K562 (cell line): Measurements from ENCODE around the gene MEF2B. TPM values are rescaled to one million over a fixed set of nuclear protein-coding genes. Genes with fewer than 3 reads are reported as not detected.

Experiments
- ATAC-seq: fragments of 200-7000 bp; cut with Tn5 transposase; 3 replicates; pipeline ENCODE4 v1.9.1; 2020; ENCODE audit warnings: moderate library complexity
- BruUV-seq: library from RNA; stranded (reverse); fragments of 400-500 nt; replicated peaks from 2 replicates; lab custom pipeline; 2021; lab: Mats Ljungman, UMichigan
- CTCF ChIA-PET: fragments of 300-600 bp; formaldehyde crosslinking; extraction: SDS; loops from one replicate; lab custom pipeline; 2021; ENCODE audit warnings: low intra/inter-chr PET ratio; lab: Yijun Ruan, JAX
- POLR2A ChIA-PET: fragments of 300-600, 350-650 bp; sonication (Branson Sonifier 250); formaldehyde crosslinking; extraction: SDS; loops from one replicate; lab custom pipeline; 2021; ENCODE audit warnings: antibody characterized with exemption, inconsistent platforms; lab: Yijun Ruan, JAX
- DNase-seq, 4 experiments: peaks; one replicate each; pipeline versions ENCODE4 v3.0.0 to v3.0.0-alpha.2; 2011 to 2018; ENCODE audit warnings: low spot score in 3 of 4, mixed read lengths in 3 of 4; ENCODE audit errors: extremely low read depth in 1 of 4
- FAIRE-seq: peaks from 2 replicates; lab custom pipeline; 2011; peaks lifted over from hg19 to GRCh38; lab: Jason Lieb, UNC
- H2AFZ ChIP-seq: 2 replicates; pipeline ENCODE4 v1.6.0; 2011; ENCODE audit warnings: low read depth, low read length, control low read depth, inconsistent platforms
- H3K27ac ChIP-seq: fragments of 200-600 bp; 3 replicates; pipeline ENCODE4 v1.8.0; 2011; ENCODE audit warnings: low read depth, mild to moderate bottlenecking, control low read depth, inconsistent platforms, low read length, moderate library complexity, mixed read lengths; ENCODE audit errors: extremely low read depth
- H3K27me3 ChIP-seq, 2 experiments: fragments of 300-600 bp in 1 of 2; 2 replicates in 1 of 2; 3 replicates in 1 of 2; pipeline versions ENCODE4 v1.6.0 to v1.8.0; 2011; ENCODE audit warnings: inconsistent platforms in 2 of 2, low read length in 2 of 2, mild to moderate bottlenecking in 1 of 2, mixed read lengths in 1 of 2, moderate library complexity in 1 of 2; ENCODE audit not compliant: control insufficient read depth in 2 of 2, insufficient read depth in 2 of 2
- H3K36me3 ChIP-seq: fragments of 300-600 bp; 3 replicates; pipeline ENCODE4 v1.8.0; 2011; ENCODE audit warnings: mild to moderate bottlenecking, low read length, inconsistent platforms; ENCODE audit not compliant: control insufficient read depth, insufficient read depth
- H3K4me1 ChIP-seq, 2 experiments: fragments of 200-600 bp in 1 of 2; replicated peaks in 1 of 2; 2 replicates in 1 of 2; 3 replicates in 1 of 2; pipeline versions ENCODE4 v1.5.1 to v1.8.0; 2011; ENCODE audit warnings: inconsistent platforms in 2 of 2, low read length in 2 of 2, mild to moderate bottlenecking in 1 of 2, mixed read lengths in 1 of 2, moderate library complexity in 1 of 2; ENCODE audit not compliant: control insufficient read depth in 2 of 2, insufficient read depth in 2 of 2
- H3K4me2 ChIP-seq: 2 replicates; pipeline ENCODE4 v1.6.1; 2011; ENCODE audit warnings: low read length, control low read depth, inconsistent platforms, mixed read lengths; ENCODE audit not compliant: insufficient read depth
- H3K4me3 ChIP-seq: fragments of 200-600 bp; sonication (generic), shearing (Covaris generic); 2 replicates; pipeline ENCODE4 v1.5.1; 2016; ENCODE audit warnings: control low read depth, inconsistent platforms
- H3K79me2 ChIP-seq: fragments of 200-600 bp; 3 replicates; pipeline ENCODE4 v1.8.0; 2011; ENCODE audit warnings: low read length, inconsistent platforms; ENCODE audit not compliant: control insufficient read depth, insufficient read depth
- H3K9ac ChIP-seq, 2 experiments: 2 replicates each; pipeline versions ENCODE4 v1.6.0 to v1.6.1; 2011; ENCODE audit warnings: low read depth in 2 of 2, low read length in 2 of 2, control low read depth in 1 of 2, inconsistent platforms in 1 of 2, mild to moderate bottlenecking in 1 of 2, mixed read lengths in 1 of 2; ENCODE audit not compliant: insufficient read depth in 1 of 2
- H3K9me1 ChIP-seq: one replicate; pipeline ENCODE4 v1.6.0; 2011; ENCODE audit warnings: inconsistent platforms, mild to moderate bottlenecking, low read length, moderate library complexity; ENCODE audit not compliant: control insufficient read depth, insufficient read depth
- H3K9me3 ChIP-seq: replicated peaks from 2 replicates; pipeline ENCODE4 v1.5.1; 2011; ENCODE audit warnings: low read depth, low read length, inconsistent platforms; ENCODE audit not compliant: control insufficient read depth, insufficient read depth
- H4K20me1 ChIP-seq: replicated peaks from 2 replicates; pipeline ENCODE4 v1.6.1; 2011; ENCODE audit warnings: low read length, inconsistent platforms, mixed read lengths; ENCODE audit not compliant: control insufficient read depth, insufficient read depth
- ASH1L ChIP-seq: fragments of 450-650 bp; IDR thresholded peaks from 2 replicates; pipeline ENCODE4 v1.6.1; 2018; ENCODE audit warnings: borderline replicate concordance, mild to moderate bottlenecking, low read depth; ENCODE audit not compliant: partially characterized antibody
- E2F8 ChIP-seq: fragments of 450-650 bp; IDR thresholded peaks from 2 replicates; pipeline ENCODE4 v1.7.1; 2018; ENCODE audit warnings: mild to moderate bottlenecking, low read depth; ENCODE audit not compliant: partially characterized antibody
- EGR1 ChIP-seq: fragments of 450-650 bp; conservative IDR thresholded peaks from 2 replicates; pipeline ENCODE4 v1.6.1; 2017; ENCODE audit warnings: mild to moderate bottlenecking
- ETS1 ChIP-seq: conservative IDR thresholded peaks from 2 replicates; pipeline ENCODE4 v1.6.1; 2011; ENCODE audit warnings: low read depth, mild to moderate bottlenecking, low read length; ENCODE audit not compliant: control insufficient read depth
- FOXP4 ChIP-seq: sonication (generic); formaldehyde crosslinking; IDR thresholded peaks from 2 replicates; pipeline ENCODE4 v1.8.0; 2022; ENCODE audit warnings: mild to moderate bottlenecking, missing genetic modification reagents, borderline replicate concordance
- RHOXF2B ChIP-seq: fragments of 250-450 bp; sonication (Bioruptor Pico); conservative IDR thresholded peaks from 2 replicates; pipeline ENCODE4 v1.5.1; 2021
- SIN3B ChIP-seq: fragments of 450-650 bp; IDR thresholded peaks from 2 replicates; pipeline ENCODE4 v1.6.1; 2017; ENCODE audit warnings: low read depth, mild to moderate bottlenecking, moderate library complexity
- ZC3H11A ChIP-seq: IDR thresholded peaks from 2 replicates; pipeline ENCODE4 v1.6.1; 2012; ENCODE audit warnings: low read depth, low read length, improper control_type of control experiment
- WGBS: fragments of 100-300 bp; shearing (Covaris generic); methylation state at CpG from one replicate; pipeline ENCODE4 v1.1.6; 2016; ENCODE audit warnings: low coverage, mixed read lengths; ENCODE audit not compliant: insufficient coverage; ENCODE audit errors: missing lambda C conversion rate; 5-methylcytosine and 5-hydroxymethylcytosine counted together
- in situ Hi-C: fragments of 300-500 bp; cut with MboI; formaldehyde crosslinking; loops from 4 replicates; pipeline ENCODE4 v1.15.0; 2018; ENCODE audit warnings: inconsistent platforms, mixed read lengths
- intact Hi-C: fragments of 100-400 bp; cut with micrococcal nuclease; formaldehyde crosslinking; loops from 2 replicates; pipeline ENCODE4 v1.14.2; 2022
- polyA plus RNA-seq, 8 experiments: library from polyadenylated mRNA; depleted of rRNA in 4 of 8; stranded (reverse) in 5 of 8; unstranded in 3 of 8; fragments of >200 nt; fragmentation: Nextera tagmentation in 2 of 8; fragmentation: Illumina TruSeq in 1 of 8; extraction: Ambion mirVana in 2 of 8; extraction: Trizol in 1 of 8; gene quantifications; 2 replicates each; pipeline versions ENCODE4 v1.2.1 to v1.2.3, GENCODE V29; 2011 to 2014; ENCODE audit warnings: inconsistent platforms in 1 of 8, missing spikeins in 1 of 8
- total RNA-seq, 7 experiments: library from RNA; depleted of rRNA in 6 of 7; stranded (reverse); fragments of >200 nt in 6 of 7; fragmentation: Illumina TruSeq in 2 of 7; extraction: Trizol in 2 of 7; gene quantifications; 2 replicates each; pipeline versions ENCODE4 v1.2.1 to v1.2.3, GENCODE V29; 2011 to 2021; ENCODE audit warnings: low replicate concordance in 1 of 7

MEF2B gene
- total and polyA plus RNA-seq, 9 of the 15 experiments (the other 6 are each of a cell fraction or from before 2014, with no cell fraction given), result 0.14 to 1.9 (median 0.71) TPM; not detected in 3

GRCh38 chr19:19192910-19193423 is 22.9 kb upstream of the MEF2B start:
- Histone ChIP-seq H3K9me3 (no peaks in the 10 kb centered on the region), H3K27ac (peak overlapping the region; percentile 95), H3K9ac (peak overlapping the region; percentile 93 to 98), H3K9me1 (no peaks in the 10 kb centered on the region), H3K79me2 (peaks cover 40% of the 10 kb centered on the region), H2AFZ (peak overlapping the region; percentile 96), H3K4me1 (peaks cover 7 to 20% of the 10 kb centered on the region in 2 experiments), H3K27me3 (no peaks in the 10 kb centered on the region), H3K36me3 (peaks cover 44% of the 10 kb centered on the region; the same call in 2 of the 3 replicates), H3K4me3 (peak overlapping the region; percentile 86), H3K4me2 (peak overlapping the region; percentile 92), H4K20me1 (no peaks in the 10 kb centered on the region; the same call in 1 of the 2 replicates)
- 2% methylated on average over 18 of the region's 22 CpGs for WGBS
- intact Hi-C loops (loop anchor here (1.0 to 2.0 kb wide), 2 partner anchors 32 to 128 kb away; partner anchors contain the start of genes MAU2 and SUGP1), in situ Hi-C loops (no loop called here)
- peak; percentile 10 for ATAC-seq
- FAIRE-seq, result no peak
- TSS peak; percentile 91 for BruUV-seq
- ChIA-PET CTCF (no interaction called here), POLR2A (interaction anchor here (0.5 to 1.5 kb wide), 9 partner anchors 8 to 288 kb away, joined by 3 to 8 read pairs (median 4); partner anchors contain the start of genes NR2C2AP and SUGP1)
- DNase-seq, result peak in 2 of 4 experiments; percentile 66 to 70
- TF ChIP-seq ETS1 (no peak), SIN3B (peak; percentile 20; the same call in 1 of the 2 replicates), ASH1L (no peak), ZC3H11A (no peak), EGR1 (no peak), FOXP4 (no peak), RHOXF2B (CRISPR knock-in tag) (no peak), E2F8 (no peak)
